Body of pancreas (tissue), 4 donors: ENCODE data around the gene PRG2. TPM values are rescaled to one million over a fixed set of nuclear protein-coding genes. Genes with fewer than 3 reads are reported as not detected.
A peak's percentile ranks its signal among the peaks of the same experiment; 100 is the strongest.

Source experiments
- ATAC-seq: fragments of 150-250 bp; one replicate; pipeline ENCODE4 v1.9.1; 2016
- DNase-seq, 4 donors: peaks; one replicate each; pipeline ENCODE4 v3.0.0-alpha.2; 2019
- H3K27ac ChIP-seq, 4 donors: fragments of 200-600 bp; sonication (generic); 1 replicate in 3 of 4; 2 replicates in 1 of 4; pipeline versions ENCODE4 v1.5.1 to v1.6.1; 2016 to 2019; ENCODE audit warnings: mild to moderate bottlenecking in 1 of 4, mixed read lengths in 1 of 4, moderate library complexity in 1 of 4
- H3K27me3 ChIP-seq, 2 donors: fragments of 200-600 bp; sonication (generic); one replicate each; pipeline ENCODE4 v1.6.0; 2016; ENCODE audit warnings: mild to moderate bottlenecking in 1 of 2
- H3K36me3 ChIP-seq, 2 donors: fragments of 200-600 bp; sonication (generic); replicated peaks in 1 of 2; 2 replicates each; pipeline ENCODE4 v1.5.1; 2016; ENCODE audit warnings: low read depth in 2 of 2; ENCODE audit not compliant: insufficient read depth in 1 of 2
- H3K4me1 ChIP-seq: fragments of 200-600 bp; sonication (generic); one replicate; pipeline ENCODE4 v1.6.0; 2016
- H3K4me3 ChIP-seq, 2 donors: fragments of 200-600 bp; sonication (generic); 1 replicate in 1 of 2; 2 replicates in 1 of 2; pipeline ENCODE4 v1.5.1; 2016 to 2019
- H3K9me3 ChIP-seq, 3 donors: fragments of 200-600 bp; sonication (generic); 1 replicate in 2 of 3; 2 replicates in 1 of 3; pipeline ENCODE4 v1.5.1; 2016
- CTCF ChIP-seq, 7 experiments: fragments of 450-650 bp in 4 of 7; fragments of 200-600 bp in 3 of 7; sonication (generic) in 3 of 7; IDR thresholded peaks; one replicate each; pipeline ENCODE4 v1.5.1; 2016 to 2019; ENCODE audit warnings: antibody characterized with exemption in 7 of 7
- POLR2A ChIP-seq, 3 donors: fragments of 450-650 bp; IDR thresholded peaks; one replicate each; pipeline ENCODE4 v1.6.1; 2016; ENCODE audit warnings: antibody characterized with exemption in 3 of 3, mild to moderate bottlenecking in 2 of 3
- WGBS, 2 donors: methylation state at CpG; one replicate each; pipeline ENCODE4 v1.1.5; 2017; 5-methylcytosine and 5-hydroxymethylcytosine counted together
- intact Hi-C: fragments of 100-400 bp; cut with DNase I; formaldehyde crosslinking; loops from one replicate; pipeline ENCODE4 v1.15.1; 2023
- total RNA-seq, 2 donors: library from RNA; depleted of rRNA; stranded (reverse); fragments of >200 nt; gene quantifications; one replicate each; pipeline ENCODE4 v1.1.0, GENCODE V29; 2016

PRG2 gene
- total RNA-seq, 2 donors from 2014 or later: not detected

- DNase-seq: no peak
- no peak overlapping the region for H3K27ac ChIP-seq
- H3K4me1 ChIP-seq: no peaks in the 10 kb centered on the region
- 65 to 83% methylated on average over 8 of the region's 8 CpGs for WGBS, 2 donors
- H3K9me3 ChIP-seq: no peaks in the 10 kb centered on the region
- intact Hi-C loops: no loop called here
- no peaks in the 10 kb centered on the region for H3K36me3 ChIP-seq
- no peak overlapping the region for H3K4me3 ChIP-seq
- ATAC-seq: no peak
- TF ChIP-seq POLR2A (IDR thresholded peaks at IDR 0.05): no peak
- TF ChIP-seq CTCF (IDR thresholded peaks at IDR 0.05): no peak
- no peaks in the 10 kb centered on the region for H3K27me3 ChIP-seq
Observed at GRCh38 chr11:57392066-57392762, 1.8 kb upstream of the PRG2 start.

GRCh38 chr11:57391539-57391938, 1.1 kb upstream of the PRG2 start:
- 65 to 88% methylated on average over 2 of the region's 2 CpGs for WGBS, 2 donors
- Histone ChIP-seq H3K27ac (no peak overlapping the region), H3K4me1 (no peaks in the 10 kb centered on the region), H3K36me3 (no peaks in the 10 kb centered on the region), H3K27me3 (no peaks in the 10 kb centered on the region), H3K9me3 (no peaks in the 10 kb centered on the region), H3K4me3 (no peak overlapping the region)
- DNase-seq (no peak), ATAC-seq (no peak)
- intact Hi-C loops: no loop called here
- no peak for TF ChIP-seq CTCF (IDR thresholded peaks at IDR 0.05)
- no peak for TF ChIP-seq POLR2A (IDR thresholded peaks at IDR 0.05)

GRCh38 chr11:57391111-57391510, 661 bp upstream of the PRG2 start:
- Histone ChIP-seq H3K27ac (no peak overlapping the region), H3K4me1 (no peaks in the 10 kb centered on the region), H3K4me3 (no peak overlapping the region), H3K36me3 (no peaks in the 10 kb centered on the region), H3K9me3 (no peaks in the 10 kb centered on the region), H3K27me3 (no peaks in the 10 kb centered on the region)
- intact Hi-C loops: no loop called here
- no peak for ATAC-seq
- no peak for DNase-seq
- no peak for TF ChIP-seq CTCF (IDR thresholded peaks at IDR 0.05)
- no peak for TF ChIP-seq POLR2A (IDR thresholded peaks at IDR 0.05)
- WGBS, 2 donors: 78 to 85% methylated on average over 3 of the region's 3 CpGs

DNA sequence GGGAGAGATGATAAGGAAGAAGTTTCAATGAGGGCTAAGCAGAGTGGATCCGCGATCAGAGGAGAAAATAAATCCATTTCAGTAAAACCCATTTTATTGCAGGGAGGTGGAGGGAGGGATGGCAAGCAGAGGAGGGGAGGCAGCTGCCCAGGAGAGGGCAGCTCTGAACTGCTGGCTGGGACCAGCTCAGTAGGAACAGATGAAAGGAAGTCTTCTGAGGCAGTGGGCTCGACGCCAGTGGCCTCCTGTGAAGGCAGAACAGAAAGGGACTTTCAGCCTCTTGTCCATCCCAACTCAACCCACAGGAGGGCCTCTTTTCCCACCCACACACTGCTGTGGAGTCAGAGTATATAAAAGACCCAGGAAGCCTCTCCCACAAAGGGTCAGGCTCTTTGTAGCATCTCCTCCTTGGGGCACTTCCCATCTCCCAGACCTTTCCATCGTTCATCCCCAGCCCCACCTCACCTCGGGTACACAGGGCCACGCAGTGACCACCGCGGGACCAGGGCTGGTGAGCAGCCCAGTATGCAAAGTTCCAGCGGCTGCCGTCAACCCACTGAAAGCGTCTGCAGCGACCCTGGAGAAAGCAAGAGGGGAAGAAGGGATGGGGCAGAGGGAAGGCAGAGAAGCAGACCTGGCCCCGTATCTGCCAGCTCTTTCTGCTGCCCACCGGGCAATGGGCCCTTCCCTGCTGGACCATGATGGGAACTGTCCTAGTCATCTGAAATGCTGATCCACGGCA, 3.0 kb downstream of the PRG2 start:
- Histone ChIP-seq H3K27me3 (no peaks in the 10 kb centered on the region), H3K36me3 (no peaks in the 10 kb centered on the region), H3K4me3 (no peak overlapping the region), H3K4me1 (no peaks in the 10 kb centered on the region), H3K27ac (no peak overlapping the region), H3K9me3 (no peaks in the 10 kb centered on the region)
- DNase-seq (peak in 1 of 4 donors; percentile 23), ATAC-seq (no peak)
- intact Hi-C loops: no loop called here
- TF ChIP-seq CTCF (IDR thresholded peaks at IDR 0.05) (no peak), POLR2A (IDR thresholded peaks at IDR 0.05) (no peak)
- 59 to 82% methylated on average over 13 to 15 of the region's 16 CpGs for WGBS, 2 donors
